ENCODE results near the gene PCYOX1L.

PCYOX1L gene

GRCh38 chr5:149371296-149371962 is 13.6 kb downstream of the PCYOX1L start:
- DNase-seq: peak; percentile 43

GRCh38 chr5:149372076-149372795 is 14.4 kb downstream of the PCYOX1L start:
- DNase-seq: no peak

GRCh38 chr5:149372932-149373331 is 15.1 kb downstream of the PCYOX1L start:
- DNase-seq: no peak

GRCh38 chr5:149374303-149374702 is 16.5 kb downstream of the PCYOX1L start:
- DNase-seq: no peak

GRCh38 chr5:149374801-149375200 is 17.0 kb downstream of the PCYOX1L start:
- DNase-seq: no peak

- no peak for DNase-seq
Observed at GRCh38 chr5:149375434-149375833, 17.6 kb downstream of the PCYOX1L start.

- no peak for DNase-seq
Observed at GRCh38 chr5:149376104-149376503, 18.3 kb downstream of the PCYOX1L start.

DNA sequence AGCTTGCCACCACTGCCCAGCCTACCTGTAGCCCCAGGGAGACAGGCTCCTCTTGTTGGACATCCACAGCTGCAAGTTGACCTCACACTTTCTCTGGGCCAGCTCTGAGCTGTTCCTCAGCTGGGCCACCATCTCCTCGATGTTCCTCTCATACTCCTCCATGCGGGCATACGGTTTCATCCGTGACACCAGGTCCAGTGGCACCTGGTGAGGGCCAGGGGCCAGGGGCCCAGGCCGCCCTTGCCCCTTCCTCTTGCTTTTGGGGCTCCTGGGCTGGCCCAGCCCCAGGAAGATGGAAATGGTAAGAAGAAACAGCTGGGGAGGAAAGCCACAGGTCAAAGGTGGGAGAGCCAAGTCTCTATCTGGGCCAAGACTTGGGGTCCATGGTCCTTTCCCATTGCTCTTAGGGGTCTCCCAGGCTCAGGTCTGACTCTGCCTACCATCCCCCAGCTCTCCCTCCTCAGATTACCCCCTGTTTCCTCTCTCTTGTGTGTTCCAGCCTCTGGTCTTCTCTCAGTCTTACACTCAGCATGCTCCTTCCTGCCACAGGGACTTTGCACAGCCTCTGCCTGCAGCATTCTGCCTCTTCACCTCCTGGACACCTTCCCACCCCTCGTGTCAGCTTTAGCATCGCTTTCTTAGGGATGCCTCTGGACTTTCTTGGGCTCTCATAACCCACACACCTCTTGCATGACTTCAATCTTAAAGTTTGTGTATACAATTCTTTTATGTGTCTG is 19.0 kb downstream of the PCYOX1L start:
- DNase-seq: no peak

GRCh38 chr5:149378241-149378820 is 20.5 kb downstream of the PCYOX1L start:
- no peak for DNase-seq

GRCh38 chr5:149379177-149379761 is 21.4 kb downstream of the PCYOX1L start, which contains the start of gene IL17B:
Gene IL17B, minus strand, starts transcription at chr5:149379292. Its CDS starts 67 bp downstream, at chr5:149379225.
- no peak for DNase-seq

- no peak for DNase-seq
Observed at GRCh38 chr5:149379818-149380374, 22.1 kb downstream of the PCYOX1L start.

GRCh38 chr5:149380466-149381121 is 22.7 kb downstream of the PCYOX1L start:
- no peak for DNase-seq

- no peak for DNase-seq
Observed at GRCh38 chr5:149381261-149381985, 23.6 kb downstream of the PCYOX1L start.

DNA sequence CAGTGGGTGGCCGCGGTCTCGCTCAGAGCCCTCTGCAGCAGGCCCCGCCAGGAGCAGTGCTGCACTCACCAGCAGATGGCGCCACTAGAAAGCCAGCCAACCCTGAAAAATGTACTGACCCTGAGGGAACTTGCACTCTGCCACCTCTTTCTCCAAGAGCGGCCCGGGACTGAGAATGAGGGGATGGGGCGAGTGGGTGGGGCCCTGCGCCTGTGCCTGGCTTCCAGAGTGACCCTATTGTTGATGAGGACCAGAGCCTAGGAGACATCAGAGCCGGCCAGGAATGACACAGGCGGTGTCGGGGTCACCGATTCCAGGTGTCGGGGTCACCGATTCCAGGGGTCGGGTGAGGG is 24.1 kb downstream of the PCYOX1L start:
- DNase-seq: peak; percentile 16

DNA sequence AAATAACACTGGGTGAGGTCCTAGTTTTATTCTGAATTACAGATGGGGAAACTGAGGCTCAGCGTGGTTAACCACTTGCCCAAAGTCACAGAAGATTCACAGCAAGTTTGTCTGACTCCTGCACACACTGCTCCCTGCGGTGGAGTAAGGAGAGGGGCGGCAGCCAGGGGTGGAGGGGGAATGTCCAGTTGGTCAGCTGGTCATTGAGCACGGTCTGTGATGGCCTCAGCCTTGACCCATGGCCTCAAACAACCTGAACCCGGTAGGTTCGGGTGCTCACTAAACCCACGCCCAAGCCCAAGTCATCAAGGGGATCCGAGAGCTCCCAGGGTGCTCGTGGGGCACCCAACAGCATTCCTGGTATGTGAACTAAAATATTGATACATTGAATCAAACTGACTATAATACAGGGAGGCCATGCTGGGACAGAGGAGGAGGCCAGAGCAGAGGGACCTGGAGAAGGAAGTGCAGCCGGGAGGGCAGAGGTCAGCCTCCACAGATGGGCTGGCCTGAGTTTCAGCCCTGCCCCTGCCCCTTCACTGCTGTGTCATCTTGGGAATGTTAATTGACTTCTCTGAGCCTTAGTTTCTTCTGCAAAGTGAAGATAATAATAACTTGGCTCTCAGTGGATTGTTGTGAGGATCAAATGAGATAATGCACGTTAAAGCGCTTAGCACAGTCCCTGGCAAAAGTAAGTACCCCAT is 24.8 kb downstream of the PCYOX1L start:
- no peak for DNase-seq

- no peak for DNase-seq
Observed at GRCh38 chr5:149383399-149383798, 25.6 kb downstream of the PCYOX1L start.

DNA sequence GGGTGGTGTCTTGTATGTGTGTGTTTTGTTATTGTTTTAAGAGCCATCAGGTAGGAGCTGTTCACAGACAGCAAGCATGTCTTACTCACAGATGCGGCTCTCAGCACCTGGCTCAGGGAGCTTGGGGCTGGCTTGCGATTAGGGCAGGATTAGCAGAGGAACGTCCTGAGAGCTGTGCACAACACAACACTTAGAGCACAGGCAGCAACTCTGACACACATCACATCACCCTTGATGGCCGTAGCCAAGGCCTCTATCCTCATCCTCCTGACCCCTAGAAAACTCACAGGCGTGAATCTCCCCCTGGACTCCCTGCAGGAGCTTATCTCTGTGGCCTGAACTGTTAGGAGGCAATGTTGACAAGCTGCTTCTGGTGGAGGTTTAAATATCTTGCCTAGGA is 28.3 kb downstream of the PCYOX1L start:
- no peak for DNase-seq

DNA sequence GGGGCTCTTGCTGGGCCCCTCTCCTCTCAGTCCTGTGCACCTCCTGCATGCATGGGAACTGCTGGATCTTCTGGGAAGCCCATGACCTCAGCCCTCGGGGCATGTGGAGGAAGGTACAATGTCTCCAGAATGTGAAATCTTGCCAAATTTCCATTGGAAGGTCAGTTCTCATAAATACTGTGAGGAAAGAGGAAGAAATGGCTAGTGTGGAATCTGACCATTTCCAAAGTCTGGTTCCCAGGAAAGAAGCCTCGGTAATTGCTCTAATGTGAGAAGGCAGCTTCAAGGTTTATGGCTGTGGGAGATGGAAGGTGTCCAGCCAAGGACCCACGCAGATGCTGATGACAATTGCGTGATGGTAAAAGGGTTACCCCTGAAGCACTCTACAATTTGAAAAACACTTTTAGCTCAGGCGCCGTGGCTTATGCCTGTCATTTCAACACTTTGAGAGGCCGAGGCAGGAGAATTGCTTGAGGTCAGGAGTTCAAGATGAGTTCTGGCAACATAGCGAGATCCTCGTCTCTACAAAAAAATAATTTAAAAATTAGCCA is 29.3 kb downstream of the PCYOX1L start:
- no peak for DNase-seq

DNA sequence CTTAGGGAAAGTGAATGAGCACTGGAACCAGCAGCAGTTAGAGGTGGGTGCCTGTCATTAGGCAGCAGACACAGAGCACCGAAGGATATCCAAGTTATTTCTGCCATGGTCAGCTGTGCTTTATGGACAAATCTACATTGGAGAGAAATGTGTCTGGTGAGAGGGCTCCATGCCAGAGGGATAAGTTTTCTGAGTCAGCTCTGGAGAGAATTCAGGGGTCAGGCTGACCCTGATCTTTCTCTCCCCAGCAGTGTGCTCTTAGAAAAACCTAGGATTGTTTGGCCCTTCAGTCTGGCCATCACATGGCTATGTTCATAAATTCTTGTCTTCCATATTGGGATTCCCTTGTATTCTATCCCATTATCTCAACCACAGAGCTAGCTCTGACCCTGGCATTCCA is 30.1 kb downstream of the PCYOX1L start:
- no peak for DNase-seq

DNA sequence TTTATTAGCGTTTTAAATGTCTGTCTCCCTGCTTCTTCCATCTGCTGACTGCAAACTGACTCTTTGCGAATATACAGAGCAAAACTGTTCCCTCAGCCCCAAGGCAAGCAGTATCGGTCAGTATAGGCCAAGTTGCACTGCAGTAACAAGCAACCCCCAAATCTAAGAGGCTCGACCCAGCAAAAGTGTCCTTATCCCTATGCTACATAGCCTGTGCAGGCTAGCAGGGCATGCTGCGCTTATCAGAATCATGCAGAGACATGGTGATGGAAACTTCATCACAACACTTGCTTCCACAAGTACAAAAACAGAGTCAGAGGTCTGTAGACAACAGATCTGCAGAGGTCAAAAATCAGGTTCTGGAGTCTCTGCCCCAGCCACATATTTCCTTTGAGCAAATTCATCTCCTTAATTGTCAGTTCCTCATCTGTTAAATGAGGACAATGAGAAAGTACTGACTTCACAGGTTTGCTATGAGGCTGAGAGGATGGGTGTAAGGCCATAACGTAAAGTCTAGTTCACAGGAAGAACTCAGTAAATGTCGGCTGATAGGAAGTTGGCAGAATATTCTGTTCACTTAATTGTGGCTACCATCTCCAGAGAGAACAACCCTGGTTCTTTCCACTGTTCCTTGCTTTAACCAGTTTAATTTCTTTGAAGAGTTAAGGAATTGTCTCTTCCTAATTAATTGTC is 30.8 kb downstream of the PCYOX1L start:
- no peak for DNase-seq
